Naive thymus-derived CD8-positive, alpha-beta T cell (primary cell): ENCODE data around the gene OBSL1. TPM values are rescaled to one million over a fixed set of nuclear protein-coding genes. Genes with fewer than 3 reads are reported as not detected.

Source experiments
- microRNA-seq: library from miRNA; unstranded; fragments of <30 nt; microRNA quantifications from one replicate; pipeline ENCODE4 v1.2.0, GENCODE V29; 2022; ENCODE audit warnings: borderline microRNAs expressed
- polyA plus RNA-seq, 3 donors: library from polyadenylated mRNA; unstranded; fragments of 300-500 nt; fragmentation: Illumina TruSeq; gene quantifications; one replicate each; pipeline ENCODE4 v1.2.3, GENCODE V29; 2021
- total RNA-seq, 8 experiments: library from RNA in 2 of 8; stranded (reverse) in 2 of 8; gene quantifications; one replicate each; pipeline ENCODE4 v1.2.3 and lab custom pipeline; 2021 to 2026

Gene OBSL1
- total and polyA plus RNA-seq, 5 experiments from 2014 or later, result 0.96 to 1.1 TPM; not detected in 3

Small RNA genes within 50 kb of the gene (microRNA-seq; reads per million reads assigned to microRNA genes)
- gene MIR3132, result not detected

Other genes with a start within 250 kb of the OBSL1 start
- gene RESP18, start 238.8 kb downstream of the OBSL1 start, total RNA-seq, result not detected
- gene RESP18, start 238.8 kb downstream of the OBSL1 start, polyA plus RNA-seq, result not detected
- 10 to 100 TPM; 81.9 to 89.1 TPM for gene DNPEP, start 183.6 kb downstream of the OBSL1 start, total RNA-seq
- 10 to 100 TPM; 51.2 to 62.6 (median 53.1) TPM for gene DNPEP, start 183.6 kb downstream of the OBSL1 start, polyA plus RNA-seq
- not detected for gene DES, start 153.2 kb downstream of the OBSL1 start, total RNA-seq
- gene DES, start 153.2 kb downstream of the OBSL1 start, polyA plus RNA-seq, result not detected
- gene SPEG, start 136.7 kb downstream of the OBSL1 start, total RNA-seq, result 10 to 100 TPM; 20.3 to 22.5 TPM
- 1 to 10 TPM; 1.6 to 3.0 (median 2.7) TPM for gene SPEG, start 136.7 kb downstream of the OBSL1 start, polyA plus RNA-seq
- gene GMPPA, start 72.6 kb downstream of the OBSL1 start, total RNA-seq, result 10 to 100 TPM; 22.5 to 26.9 TPM
- gene GMPPA, start 72.6 kb downstream of the OBSL1 start, polyA plus RNA-seq, result 10 to 100 TPM; 12.1 to 22.0 (median 17.0) TPM
- under 1 TPM; 0.21 to 0.30 TPM for gene ASIC4, start 57.1 kb downstream of the OBSL1 start, total RNA-seq
- gene ASIC4, start 57.1 kb downstream of the OBSL1 start, polyA plus RNA-seq, result not detected
- 1 to 10 TPM; 3.7 to 3.8 TPM for gene CHPF, start 27.7 kb downstream of the OBSL1 start, total RNA-seq
- 1 to 10 TPM; 3.8 to 4.2 (median 4.2) TPM for gene CHPF, start 27.7 kb downstream of the OBSL1 start, polyA plus RNA-seq
- gene TMEM198, start 27.5 kb downstream of the OBSL1 start, total RNA-seq, result under 1 TPM; 0.36 to 0.49 TPM
- under 1 TPM in 1 of 3 donors, not detected in 2; 0.21 TPM for gene TMEM198, start 27.5 kb downstream of the OBSL1 start, polyA plus RNA-seq
- gene INHA, start 771 bp upstream of the OBSL1 start, total RNA-seq, result not detected
- not detected for gene INHA, start 771 bp upstream of the OBSL1 start, polyA plus RNA-seq
- gene STK11IP, start 26.3 kb upstream of the OBSL1 start, total RNA-seq, result 10 to 100 TPM; 42.7 to 50.2 TPM
- gene STK11IP, start 26.3 kb upstream of the OBSL1 start, polyA plus RNA-seq, result 1 to 10 TPM; 5.4 to 9.3 (median 6.6) TPM
- under 1 TPM; 0.19 to 0.36 TPM for gene SLC4A3, start 56.1 kb upstream of the OBSL1 start, total RNA-seq
- not detected for gene SLC4A3, start 56.1 kb upstream of the OBSL1 start, polyA plus RNA-seq